PC-3 (cell line): ENCODE measurements around the gene LRP1B. TPM values are rescaled to one million over a fixed set of nuclear protein-coding genes. Genes with fewer than 3 reads are reported as not detected.
A peak's percentile ranks its signal among the peaks of the same experiment; 100 is the strongest.

Experiments used
- ATAC-seq: fragments of 200-7000 bp; cut with Tn5 transposase; 2 replicates; pipeline ENCODE4 v1.9.1; 2020; ENCODE audit warnings: mild to moderate bottlenecking, moderate library complexity
- BruUV-seq: library from RNA; stranded (reverse); fragments of 400-500 nt; replicated peaks from 2 replicates; lab custom pipeline; 2021; lab: Mats Ljungman, UMichigan
- CTCF ChIA-PET: fragments of 300-600 bp; sonication (Branson Sonifier 250); formaldehyde crosslinking; loops from one replicate; lab custom pipeline; 2022; ENCODE audit warnings: antibody characterized with exemption; lab: Charles Lee
- POLR2A ChIA-PET: fragments of 300-600 bp; sonication (Branson Sonifier 250); formaldehyde crosslinking; loops from one replicate; lab custom pipeline; 2022; ENCODE audit warnings: antibody characterized with exemption; ENCODE audit not compliant: unreplicated experiment; lab: Charles Lee
- DNase-seq: peaks from one replicate; pipeline ENCODE4 v3.0.0-alpha.2; 2015
- H2AFZ ChIP-seq: fragments of 300-600 bp; sonication (generic); 2 replicates; pipeline ENCODE4 v1.6.0; 2016; ENCODE audit warnings: antibody characterized with exemption, low read length
- H3F3A ChIP-seq: fragments of 300-600 bp; sonication (generic); one replicate; pipeline ENCODE4 v1.6.0; 2017; ENCODE audit warnings: antibody characterized with exemption, low read length, control low read depth, mild to moderate bottlenecking; ENCODE audit not compliant: unreplicated experiment
- H3K27ac ChIP-seq: fragments of 300-600 bp; sonication (generic); 2 replicates; pipeline ENCODE4 v1.5.1; 2016; ENCODE audit warnings: mild to moderate bottlenecking, low read length
- H3K27me3 ChIP-seq: fragments of 300-600 bp; sonication (generic); 2 replicates; pipeline ENCODE4 v1.6.1; 2016; ENCODE audit warnings: low read length, mixed read lengths
- H3K36me3 ChIP-seq: fragments of 300-600 bp; sonication (generic); 2 replicates; pipeline ENCODE4 v1.6.1; 2016; ENCODE audit warnings: low read depth, mixed run types, low read length, mixed read lengths
- H3K4me1 ChIP-seq: fragments of 300-600 bp; sonication (generic); 2 replicates; pipeline ENCODE4 v1.5.1; 2016; ENCODE audit warnings: low read length; ENCODE audit not compliant: insufficient read depth
- H3K4me2 ChIP-seq: fragments of 300-600 bp; sonication (generic); 2 replicates; pipeline ENCODE4 v1.6.0; 2016; ENCODE audit warnings: low read length
- H3K4me3 ChIP-seq: fragments of 300-600 bp; sonication (generic); 2 replicates; pipeline ENCODE4 v1.5.1; 2016; ENCODE audit warnings: mild to moderate bottlenecking, low read length, mixed read lengths
- H3K79me2 ChIP-seq: fragments of 300-600 bp; sonication (generic); 2 replicates; pipeline ENCODE4 v1.6.1; 2017; ENCODE audit warnings: low read length, mixed read lengths
- H3K9ac ChIP-seq: fragments of 300-600 bp; sonication (generic); 2 replicates; pipeline ENCODE4 v1.6.0; 2016; ENCODE audit warnings: mild to moderate bottlenecking, low read length
- H3K9me2 ChIP-seq: fragments of 300-600 bp; sonication (generic); replicated peaks from 2 replicates; pipeline ENCODE4 v1.6.1; 2016; ENCODE audit warnings: mixed run types, low read length, mixed read lengths
- H3K9me3 ChIP-seq: fragments of 300-600 bp; sonication (generic); 2 replicates; pipeline ENCODE4 v1.6.1; 2016; ENCODE audit warnings: low read length, mixed read lengths
- H4K20me1 ChIP-seq: fragments of 300-600 bp; sonication (generic); 2 replicates; pipeline ENCODE4 v1.6.1; 2016; ENCODE audit warnings: low read length, mixed read lengths
- CTCF ChIP-seq: fragments of 300-600 bp; sonication (generic); conservative IDR thresholded peaks from 2 replicates; pipeline ENCODE4 v1.5.1; 2017; ENCODE audit warnings: antibody characterized with exemption, low read depth, mild to moderate bottlenecking, low read length
- EZH2 ChIP-seq: fragments of 300-600 bp; sonication (generic); IDR thresholded peaks from one replicate; pipeline ENCODE4 v1.6.1; 2017; ENCODE audit warnings: antibody characterized with exemption, mild to moderate bottlenecking, low read length; ENCODE audit not compliant: unreplicated experiment
- EZH2phosphoT487 ChIP-seq: fragments of 300-600 bp; sonication (generic); IDR thresholded peaks from 2 replicates; pipeline ENCODE4 v1.6.1; 2018; ENCODE audit warnings: mild to moderate bottlenecking, antibody characterized with exemption, low read length, borderline replicate concordance
- intact Hi-C: fragments of 100-400 bp; cut with micrococcal nuclease; formaldehyde crosslinking; loops from 2 replicates; pipeline ENCODE4 v1.9.0; 2023
- total RNA-seq: library from RNA; depleted of rRNA; stranded (reverse); fragments of >200 nt; gene quantifications from 2 replicates; pipeline ENCODE4 v1.2.3, GENCODE V29; 2014

Gene LRP1B
- total RNA-seq, 1 experiment from 2014 or later: 0.04 TPM

GRCh38 chr2:141560723-141561122 is 570.1 kb downstream of the LRP1B start:
- Histone ChIP-seq H3K79me2 (no peaks in the 10 kb centered on the region), H2AFZ (no peak overlapping the region), H3K36me3 (no peaks in the 10 kb centered on the region), H3K27me3 (no peaks in the 10 kb centered on the region), H3K9me3 (no peaks in the 10 kb centered on the region), H3K9me2 (no peaks in the 10 kb centered on the region), H3F3A (no peaks in the 10 kb centered on the region), H4K20me1 (no peaks in the 10 kb centered on the region), H3K27ac (no peak overlapping the region), H3K4me3 (no peak overlapping the region), H3K4me1 (peaks cover 19% of the 10 kb centered on the region), H3K9ac (no peak overlapping the region), H3K4me2 (no peak overlapping the region)
- ChIA-PET CTCF (no interaction called here), POLR2A (no interaction called here)
- DNase-seq (no peak), ATAC-seq (no peak)
- intact Hi-C loops: no loop called here
- no peak for TF ChIP-seq CTCF
- TF ChIP-seq EZH2phosphoT487: no peak
- no peak for TF ChIP-seq EZH2
- no TSS peak for BruUV-seq

GRCh38 chr2:141557329-141558095 is 573.3 kb downstream of the LRP1B start:
- peak overlapping the region; percentile 56 for H3K4me2 ChIP-seq
- H3K27me3 ChIP-seq: no peaks in the 10 kb centered on the region
- H3K4me1 ChIP-seq: peaks cover 12% of the 10 kb centered on the region; the same call in 1 of the 2 replicates
- no peaks in the 10 kb centered on the region for H3K79me2 ChIP-seq
- no peaks in the 10 kb centered on the region for H4K20me1 ChIP-seq
- H3F3A ChIP-seq: no peaks in the 10 kb centered on the region
- DNase-seq: peak; percentile 89
- no peak overlapping the region for H3K4me3 ChIP-seq
- ChIA-PET CTCF (no interaction called here), POLR2A (no interaction called here)
- ATAC-seq: peak; percentile 90
- H2AFZ ChIP-seq: no peak overlapping the region
- no peak overlapping the region for H3K27ac ChIP-seq
- no peaks in the 10 kb centered on the region for H3K9me2 ChIP-seq
- BruUV-seq: no TSS peak
- no peak overlapping the region for H3K9ac ChIP-seq
- H3K36me3 ChIP-seq: no peaks in the 10 kb centered on the region
- intact Hi-C loops: loop anchor here (2.0 to 10.0 kb wide), 5 partner anchors 223 to 1040 kb away; no protein-coding TSS in a partner anchor
- H3K9me3 ChIP-seq: no peaks in the 10 kb centered on the region
- TF ChIP-seq EZH2phosphoT487: no peak
- no peak for TF ChIP-seq EZH2
- TF ChIP-seq CTCF: no peak
